Endothelial cell of umbilical vein (primary cell): ENCODE measurements around the gene TMCC3.
A peak's percentile ranks its signal among the peaks of the same experiment; 100 is the strongest.

Source experiments
- MYC ChIP-seq: IDR thresholded peaks from one replicate; pipeline ENCODE4 v1.6.1; 2011; ENCODE audit warnings: mild to moderate bottlenecking, low read depth, low read length
- POLR2AphosphoS5 ChIP-seq: IDR thresholded peaks from 2 replicates; pipeline ENCODE4 v1.6.1; 2012; ENCODE audit warnings: low read depth, mild to moderate bottlenecking, control low read depth, low read length, moderate library complexity; ENCODE audit not compliant: insufficient read depth
- TF ChIP-seq, protein P1 (sequence below): IDR thresholded peaks from 2 replicates; pipeline ENCODE4 v1.6.1; 2011; ENCODE audit not compliant: insufficient read depth, insufficient read length
- TF ChIP-seq, protein P2 (sequence below), 2 donors: IDR thresholded peaks; 1 replicate in 1 of 2; 2 replicates in 1 of 2; pipeline ENCODE4 v1.5.1; 2011; ENCODE audit warnings: low read length in 2 of 2, mild to moderate bottlenecking in 2 of 2, moderate library complexity in 2 of 2, control low read depth in 1 of 2, inconsistent platforms in 1 of 2, low read depth in 1 of 2; ENCODE audit not compliant: insufficient read depth in 1 of 2; ENCODE audit errors: extremely low read depth in 1 of 2

DNA sequence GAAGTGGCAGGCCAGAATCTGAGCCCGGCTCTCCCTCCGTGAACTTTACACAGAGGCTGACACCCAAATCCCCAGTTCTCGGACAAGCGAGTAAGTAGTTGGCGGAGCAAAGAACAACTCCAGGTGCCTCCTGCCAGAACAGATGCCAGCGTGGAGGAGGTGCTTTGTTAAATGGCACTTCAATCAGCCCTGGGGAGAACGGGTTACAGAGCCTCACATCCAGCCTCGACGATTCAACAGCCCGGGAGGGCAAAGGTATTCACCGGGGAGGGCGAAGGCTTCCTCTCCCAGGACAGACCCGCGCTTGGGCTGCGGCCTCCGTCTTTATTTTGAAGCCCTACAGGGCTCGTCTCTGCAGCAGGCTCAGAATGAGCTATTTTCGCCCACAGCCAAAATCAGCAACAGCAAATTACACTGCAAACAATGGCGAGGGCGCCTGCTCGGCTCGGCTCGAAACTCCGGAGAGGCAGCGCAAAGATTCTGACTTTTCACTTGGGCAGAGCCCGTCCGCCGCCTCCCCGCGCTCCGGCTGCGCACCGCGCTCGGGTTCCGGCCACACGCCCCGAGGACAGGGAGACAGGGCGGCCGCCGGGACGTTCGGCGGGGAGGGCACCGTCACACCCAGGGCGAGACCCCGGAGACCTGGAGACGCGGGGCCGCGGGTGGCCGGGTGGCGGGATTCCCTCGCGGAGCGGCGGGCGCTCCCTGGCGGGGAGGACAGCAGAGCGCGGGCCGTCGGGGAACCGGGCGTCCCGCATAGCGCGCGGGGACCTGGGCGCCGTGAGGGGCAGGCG lies 811 bp downstream of the TMCC3 start:
- TF ChIP-seq, protein P1, sequence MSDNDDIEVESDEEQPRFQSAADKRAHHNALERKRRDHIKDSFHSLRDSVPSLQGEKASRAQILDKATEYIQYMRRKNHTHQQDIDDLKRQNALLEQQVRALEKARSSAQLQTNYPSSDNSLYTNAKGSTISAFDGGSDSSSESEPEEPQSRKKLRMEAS, result no peak
- TF ChIP-seq, protein P2, sequence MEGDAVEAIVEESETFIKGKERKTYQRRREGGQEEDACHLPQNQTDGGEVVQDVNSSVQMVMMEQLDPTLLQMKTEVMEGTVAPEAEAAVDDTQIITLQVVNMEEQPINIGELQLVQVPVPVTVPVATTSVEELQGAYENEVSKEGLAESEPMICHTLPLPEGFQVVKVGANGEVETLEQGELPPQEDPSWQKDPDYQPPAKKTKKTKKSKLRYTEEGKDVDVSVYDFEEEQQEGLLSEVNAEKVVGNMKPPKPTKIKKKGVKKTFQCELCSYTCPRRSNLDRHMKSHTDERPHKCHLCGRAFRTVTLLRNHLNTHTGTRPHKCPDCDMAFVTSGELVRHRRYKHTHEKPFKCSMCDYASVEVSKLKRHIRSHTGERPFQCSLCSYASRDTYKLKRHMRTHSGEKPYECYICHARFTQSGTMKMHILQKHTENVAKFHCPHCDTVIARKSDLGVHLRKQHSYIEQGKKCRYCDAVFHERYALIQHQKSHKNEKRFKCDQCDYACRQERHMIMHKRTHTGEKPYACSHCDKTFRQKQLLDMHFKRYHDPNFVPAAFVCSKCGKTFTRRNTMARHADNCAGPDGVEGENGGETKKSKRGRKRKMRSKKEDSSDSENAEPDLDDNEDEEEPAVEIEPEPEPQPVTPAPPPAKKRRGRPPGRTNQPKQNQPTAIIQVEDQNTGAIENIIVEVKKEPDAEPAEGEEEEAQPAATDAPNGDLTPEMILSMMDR (IDR thresholded peaks at IDR 0.05; ENCODE audit: extremely low read depth in 1 of 2, insufficient read depth in 1 of 2, low read depth in 1 of 2, low read length in 2 of 2), result peak; percentile 29 to 43
- no peak for TF ChIP-seq POLR2AphosphoS5
- no peak for TF ChIP-seq MYC
